HepG2 (cell line): ENCODE results near the gene GSTP1. TPM values are rescaled to one million over a fixed set of nuclear protein-coding genes. Genes with fewer than 3 reads are reported as not detected.
"Not testable (repeated sequence)": the region's sequence is repeated elsewhere in the genome, so short reads cannot be mapped to it uniquely, and the experiment has no call there.

Source experiments
- ATAC-seq: fragments of 200-7000 bp; cut with Tn5 transposase; 3 replicates; pipeline ENCODE4 v1.9.1; 2020; ENCODE audit warnings: mild to moderate bottlenecking, moderate library complexity
- BruUV-seq: library from RNA; stranded (reverse); fragments of 400-500 nt; replicated peaks from 2 replicates; lab custom pipeline; 2021; lab: Mats Ljungman, UMichigan
- CTCF ChIA-PET: fragments of 300-600 bp; formaldehyde crosslinking; extraction: SDS; loops from one replicate; lab custom pipeline; 2021; ENCODE audit warnings: low total read pairs, inconsistent platforms, low intra/inter-chr PET ratio; lab: Yijun Ruan, JAX
- POLR2A ChIA-PET: fragments of 350-600 bp; sonication (Branson Sonifier 250); formaldehyde crosslinking; loops from one replicate; lab custom pipeline; 2020; ENCODE audit warnings: antibody characterized with exemption, inconsistent platforms; lab: Yijun Ruan, JAX
- DNase-seq: peaks from one replicate; pipeline ENCODE4 v3.0.0-alpha.2; 2015; ENCODE audit warnings: low spot score
- FAIRE-seq: peaks from 3 replicates; lab custom pipeline; 2011; peaks lifted over from hg19 to GRCh38; lab: Jason Lieb, UNC
- H2AFZ ChIP-seq: one replicate; pipeline ENCODE4 v1.6.1; 2011; ENCODE audit warnings: low read length, inconsistent platforms
- H3K27ac ChIP-seq: fragments of 300-600 bp; 3 replicates; pipeline ENCODE4 v1.8.0; 2011; ENCODE audit warnings: mixed run types, mild to moderate bottlenecking, mixed read lengths, low read length, inconsistent platforms; ENCODE audit not compliant: insufficient read depth; ENCODE audit errors: extremely low read length
- H3K27me3 ChIP-seq, 2 experiments: fragments of 200-600 bp in 1 of 2; 2 replicates in 1 of 2; 3 replicates in 1 of 2; pipeline versions ENCODE4 v1.6.0 to v1.8.0; 2011; ENCODE audit warnings: low read length in 2 of 2, mild to moderate bottlenecking in 2 of 2, moderate library complexity in 2 of 2, inconsistent platforms in 1 of 2; ENCODE audit not compliant: insufficient read depth in 2 of 2, control insufficient read depth in 1 of 2
- H3K36me3 ChIP-seq, 2 experiments: fragments of 200-600 bp in 1 of 2; replicated peaks in 1 of 2; 2 replicates in 1 of 2; 3 replicates in 1 of 2; pipeline versions ENCODE4 v1.5.1 to v1.8.0; 2011; ENCODE audit warnings: low read length in 2 of 2, inconsistent platforms in 1 of 2; ENCODE audit not compliant: insufficient read depth in 2 of 2, control insufficient read depth in 1 of 2
- H3K4me1 ChIP-seq: 2 replicates; pipeline ENCODE4 v1.5.1; 2012; ENCODE audit warnings: low read length, inconsistent platforms; ENCODE audit not compliant: insufficient read depth
- H3K4me2 ChIP-seq: 2 replicates; pipeline ENCODE4 v1.6.0; 2011; ENCODE audit warnings: low read depth, low read length, inconsistent platforms
- H3K4me3 ChIP-seq, 3 experiments: fragments of 200-600 bp in 1 of 3; sonication (generic), shearing (Covaris generic) in 1 of 3; replicated peaks in 1 of 3; 2 replicates each; pipeline ENCODE4 v1.5.1; 2011 to 2016; ENCODE audit warnings: low read length in 3 of 3, inconsistent platforms in 2 of 3, low read depth in 2 of 3, mild to moderate bottlenecking in 2 of 3, control low read depth in 1 of 3, mixed read lengths in 1 of 3; ENCODE audit not compliant: insufficient read depth in 1 of 3
- H3K79me2 ChIP-seq: one replicate; pipeline ENCODE4 v1.6.1; 2011; ENCODE audit warnings: low read length, inconsistent platforms; ENCODE audit not compliant: insufficient read depth
- H3K9ac ChIP-seq: 2 replicates; pipeline ENCODE4 v1.6.0; 2011; ENCODE audit warnings: mild to moderate bottlenecking, low read depth, low read length, inconsistent platforms; ENCODE audit not compliant: insufficient read depth
- H3K9me3 ChIP-seq: 2 replicates; pipeline ENCODE4 v1.5.1; 2012; ENCODE audit warnings: mild to moderate bottlenecking, low read length
- H4K20me1 ChIP-seq: 2 replicates; pipeline ENCODE4 v1.6.0; 2011; ENCODE audit warnings: inconsistent platforms, mild to moderate bottlenecking, low read length, moderate library complexity; ENCODE audit not compliant: insufficient read depth
- ATF2 ChIP-seq: sonication (generic); formaldehyde crosslinking; IDR thresholded peaks from 2 replicates; pipeline ENCODE4 v1.4.0; 2020; ENCODE audit warnings: missing genetic modification reagents
- FOXJ3 ChIP-seq: sonication (generic); formaldehyde crosslinking; IDR thresholded peaks from 2 replicates; pipeline ENCODE4 v1.4.0; 2020; ENCODE audit warnings: missing genetic modification reagents, mild to moderate bottlenecking, borderline replicate concordance
- MLXIP ChIP-seq: sonication (generic); formaldehyde crosslinking; IDR thresholded peaks from 2 replicates; pipeline ENCODE4 v1.9.0; 2021; ENCODE audit warnings: missing genetic modification reagents, borderline replicate concordance
- ZNF431 ChIP-seq: sonication (generic); formaldehyde crosslinking; IDR thresholded peaks from 2 replicates; pipeline ENCODE4 v1.9.0; 2022; ENCODE audit warnings: missing genetic modification reagents, low read depth, mild to moderate bottlenecking, borderline replicate concordance
- WGBS: methylation state at CpG from one replicate; pipeline ENCODE4 v1.1.6; 2017; ENCODE audit warnings: low lambda C conversion rate; 5-methylcytosine and 5-hydroxymethylcytosine counted together
- in situ Hi-C: cut with HindIII; loops from 2 replicates; pipeline ENCODE4 v1.10.0; 2017; ENCODE audit warnings: low pct_unique_long_range_greater_than_20kb; ENCODE audit not compliant: extremely low pct_ligation_motif_present
- intact Hi-C: fragments of 100-400 bp; cut with micrococcal nuclease; formaldehyde crosslinking; loops from one replicate; pipeline ENCODE4 v1.10.0; 2022; ENCODE audit not compliant: unreplicated experiment
- polyA plus RNA-seq, 8 experiments: library from polyadenylated mRNA; depleted of rRNA in 3 of 8; stranded (reverse) in 7 of 8; unstranded in 1 of 8; fragments of >200 nt; fragmentation: Illumina TruSeq in 4 of 8; extraction: Trizol in 4 of 8; gene quantifications; 2 replicates each; pipeline versions ENCODE4 v1.2.1 to v1.2.3, GENCODE V29; 2011 to 2016; ENCODE audit warnings: low read depth in 4 of 8, missing spikeins in 1 of 8, mixed read lengths in 1 of 8; ENCODE audit not compliant: insufficient read depth in 1 of 8
- total RNA-seq, 5 experiments: library from RNA; depleted of rRNA; stranded (reverse); fragments of >200 nt; fragmentation: Illumina TruSeq; extraction: Trizol; gene quantifications; 2 replicates each; pipeline ENCODE4 v1.2.3, GENCODE V29; 2016; ENCODE audit warnings: low read depth in 1 of 5

The GSTP1 gene
- total and polyA plus RNA-seq, 2 of the 13 experiments (the other 11 are each of a cell fraction or from before 2014, with no cell fraction given), result not detected

GRCh38 chr11:67596753-67597300 lies 13.2 kb downstream of the GSTP1 start (continued):
- TF ChIP-seq MLXIP (CRISPR knock-in tag) (no peak), FOXJ3 (CRISPR knock-in tag) (no peak), ATF2 (CRISPR knock-in tag) (no peak), ZNF431 (no peak)

DNA sequence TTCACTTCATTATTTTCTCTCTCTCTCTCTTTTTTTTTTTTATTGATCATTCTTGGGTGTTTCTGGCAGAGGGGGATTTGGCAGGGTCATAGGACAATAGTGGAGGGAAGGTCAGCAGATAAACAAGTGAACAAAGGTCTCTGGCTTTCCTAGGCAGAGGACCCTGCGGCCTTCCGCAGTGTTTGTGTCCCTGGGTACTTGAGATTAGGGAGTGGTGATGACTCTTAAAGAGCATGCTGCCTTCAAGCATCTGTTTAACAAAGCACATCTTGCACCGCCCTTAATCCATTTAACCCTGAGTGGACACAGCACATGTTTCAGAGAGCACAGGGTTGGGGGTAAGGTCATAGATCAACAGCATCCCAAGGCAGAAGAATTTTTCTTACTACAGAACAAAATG lies 13.8 kb downstream of the GSTP1 start:
- WGBS, result no CpG with 5 or more reads among the region's 3 CpGs
- intact Hi-C loops, H2AFZ ChIP-seq, ATAC-seq, H3K27ac ChIP-seq, H3K79me2 ChIP-seq, DNase-seq, H3K4me2 ChIP-seq, FAIRE-seq, BruUV-seq, CTCF ChIA-PET, H3K9ac ChIP-seq, H3K36me3 ChIP-seq, H3K27me3 ChIP-seq, H3K4me3 ChIP-seq, in situ Hi-C loops, H4K20me1 ChIP-seq, POLR2A ChIA-PET, H3K9me3 ChIP-seq: not testable (repeated sequence)
- H3K4me1 ChIP-seq, result peaks cover 15% of the 10 kb centered on the region

GRCh38 chr11:67597963-67598362 lies 14.4 kb downstream of the GSTP1 start:
- peaks cover 13% of the 10 kb centered on the region for H3K4me1 ChIP-seq
- H3K79me2 ChIP-seq, CTCF ChIA-PET: not testable (repeated sequence)

More at GRCh38 chr11:67597963-67598362, 14.4 kb downstream of the GSTP1 start:
- H3K4me3 ChIP-seq, H3K27ac ChIP-seq, ATAC-seq, in situ Hi-C loops, H3K4me2 ChIP-seq, BruUV-seq, FAIRE-seq, H2AFZ ChIP-seq, H3K9me3 ChIP-seq, H4K20me1 ChIP-seq, intact Hi-C loops, H3K27me3 ChIP-seq, POLR2A ChIA-PET, H3K36me3 ChIP-seq, DNase-seq, H3K9ac ChIP-seq: not testable (repeated sequence)
- WGBS, result 81% methylated on average over 11 of the region's 26 CpGs
